ENCODE measurements around the gene ANKMY1.

ANKMY1 gene

DNA sequence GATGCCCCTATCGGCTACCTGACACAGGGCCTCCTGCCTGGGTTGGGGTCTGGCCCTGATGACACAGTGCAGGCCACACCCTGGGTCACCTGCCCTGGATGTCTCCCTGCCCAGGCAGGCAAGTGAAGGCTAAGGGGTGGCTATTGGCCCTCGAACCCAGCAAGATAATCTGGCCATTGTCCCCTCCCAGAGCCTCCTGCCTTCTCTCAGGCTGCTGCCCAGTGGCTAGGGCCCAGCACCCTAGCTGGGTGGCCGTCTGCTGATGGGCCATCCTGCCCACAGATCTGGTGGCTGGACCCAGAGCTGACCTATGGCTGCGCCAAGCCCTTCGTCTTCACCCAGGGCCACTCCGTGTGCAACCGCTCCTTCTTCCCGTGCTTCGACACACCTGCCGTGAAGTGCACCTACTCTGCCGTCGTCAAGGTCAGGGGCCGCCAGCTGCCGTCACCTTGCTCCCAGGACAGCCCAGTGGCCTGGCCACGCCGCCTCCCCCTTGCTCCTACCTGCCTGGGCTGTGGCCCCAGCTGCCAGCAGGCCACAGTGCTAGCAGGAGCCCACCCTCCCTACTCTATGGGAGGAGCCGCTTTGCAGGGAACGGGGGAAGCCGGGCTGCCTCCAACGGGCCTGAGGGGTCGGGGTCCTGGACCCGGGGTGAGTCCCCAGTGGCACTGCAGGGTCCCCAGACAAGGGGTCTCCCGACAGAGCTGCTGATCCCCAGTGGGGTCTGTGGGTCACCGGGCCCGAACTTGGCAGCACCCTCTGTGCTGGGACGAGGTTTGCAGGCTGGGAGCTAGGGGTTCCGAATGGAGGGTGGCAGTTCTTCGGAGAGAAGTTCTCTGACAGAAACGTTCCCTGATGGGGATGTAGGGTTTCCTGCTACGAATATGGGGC is 14.6 kb upstream of the ANKMY1 start:
- no peak for DNase-seq (ENCODE audit: low read depth)
- TF ChIP-seq MYC (IDR thresholded peaks at IDR 0.05; ENCODE audit: low read depth, low read length) = no peak
- TF ChIP-seq POLR2A (IDR thresholded peaks at IDR 0.05; ENCODE audit: extremely low read depth, insufficient read length) = no peak
- TF ChIP-seq, protein P1, sequence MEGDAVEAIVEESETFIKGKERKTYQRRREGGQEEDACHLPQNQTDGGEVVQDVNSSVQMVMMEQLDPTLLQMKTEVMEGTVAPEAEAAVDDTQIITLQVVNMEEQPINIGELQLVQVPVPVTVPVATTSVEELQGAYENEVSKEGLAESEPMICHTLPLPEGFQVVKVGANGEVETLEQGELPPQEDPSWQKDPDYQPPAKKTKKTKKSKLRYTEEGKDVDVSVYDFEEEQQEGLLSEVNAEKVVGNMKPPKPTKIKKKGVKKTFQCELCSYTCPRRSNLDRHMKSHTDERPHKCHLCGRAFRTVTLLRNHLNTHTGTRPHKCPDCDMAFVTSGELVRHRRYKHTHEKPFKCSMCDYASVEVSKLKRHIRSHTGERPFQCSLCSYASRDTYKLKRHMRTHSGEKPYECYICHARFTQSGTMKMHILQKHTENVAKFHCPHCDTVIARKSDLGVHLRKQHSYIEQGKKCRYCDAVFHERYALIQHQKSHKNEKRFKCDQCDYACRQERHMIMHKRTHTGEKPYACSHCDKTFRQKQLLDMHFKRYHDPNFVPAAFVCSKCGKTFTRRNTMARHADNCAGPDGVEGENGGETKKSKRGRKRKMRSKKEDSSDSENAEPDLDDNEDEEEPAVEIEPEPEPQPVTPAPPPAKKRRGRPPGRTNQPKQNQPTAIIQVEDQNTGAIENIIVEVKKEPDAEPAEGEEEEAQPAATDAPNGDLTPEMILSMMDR (IDR thresholded peaks at IDR 0.05; ENCODE audit: low read depth, low read length) = no peak
- no peak for TF ChIP-seq MAX (IDR thresholded peaks at IDR 0.05; ENCODE audit: low read depth, low read length)
- no peak overlapping the region for H3K4me3 ChIP-seq (ENCODE audit: low read depth, low read length)

GRCh38 chr2:240571314-240571973 is 13.7 kb upstream of the ANKMY1 start:
- no peak overlapping the region for H3K4me3 ChIP-seq (ENCODE audit: low read depth, low read length)
- DNase-seq (ENCODE audit: low read depth) = no peak
- no peak for TF ChIP-seq POLR2A (IDR thresholded peaks at IDR 0.05; ENCODE audit: extremely low read depth, insufficient read length)
- TF ChIP-seq MYC (IDR thresholded peaks at IDR 0.05; ENCODE audit: low read depth, low read length) = no peak
- no peak for TF ChIP-seq MAX (IDR thresholded peaks at IDR 0.05; ENCODE audit: low read depth, low read length)
- TF ChIP-seq, protein P1 (IDR thresholded peaks at IDR 0.05; ENCODE audit: low read depth, low read length) = no peak

- TF ChIP-seq POLR2A (IDR thresholded peaks at IDR 0.05; ENCODE audit: extremely low read depth, insufficient read length) (no peak), MYC (IDR thresholded peaks at IDR 0.05; ENCODE audit: low read depth, low read length) (no peak), MAX (IDR thresholded peaks at IDR 0.05; ENCODE audit: low read depth, low read length) (no peak)
- TF ChIP-seq, protein P1 (IDR thresholded peaks at IDR 0.05; ENCODE audit: low read depth, low read length) = no peak
- H3K4me3 ChIP-seq (ENCODE audit: low read depth, low read length) = no peak overlapping the region
- no peak for DNase-seq (ENCODE audit: low read depth)
These were observed 12.9 kb upstream of the ANKMY1 start for GRCh38 chr2:240570531-240571313.

- no peak for DNase-seq (ENCODE audit: low read depth)
- H3K4me3 ChIP-seq (ENCODE audit: low read depth, low read length) = no peak overlapping the region
- TF ChIP-seq, protein P1 (IDR thresholded peaks at IDR 0.05; ENCODE audit: low read depth, low read length) = no peak
- TF ChIP-seq MYC (IDR thresholded peaks at IDR 0.05; ENCODE audit: low read depth, low read length) = no peak
- no peak for TF ChIP-seq POLR2A (IDR thresholded peaks at IDR 0.05; ENCODE audit: extremely low read depth, insufficient read length)
- TF ChIP-seq MAX (IDR thresholded peaks at IDR 0.05; ENCODE audit: low read depth, low read length) = no peak
These were observed 12.3 kb upstream of the ANKMY1 start for GRCh38 chr2:240569998-240570530.

- DNase-seq (ENCODE audit: low read depth) = no peak
- H3K4me3 ChIP-seq (ENCODE audit: low read depth, low read length) = no peak overlapping the region
- TF ChIP-seq, protein P1 (IDR thresholded peaks at IDR 0.05; ENCODE audit: low read depth, low read length) = no peak
- TF ChIP-seq POLR2A (IDR thresholded peaks at IDR 0.05; ENCODE audit: extremely low read depth, insufficient read length) (no peak), MYC (IDR thresholded peaks at IDR 0.05; ENCODE audit: low read depth, low read length) (no peak), MAX (IDR thresholded peaks at IDR 0.05; ENCODE audit: low read depth, low read length) (no peak)
These were observed 11.8 kb upstream of the ANKMY1 start for GRCh38 chr2:240569523-240569997.

Measured in NB4 (cell line).